HG02885 (cell line): ENCODE data around the gene CHTF18.

Experiments
- ATAC-seq: cut with Tn5 transposase; IDR thresholded peaks from one replicate; pipeline ENCODE4 v1.9.1; 2021; ENCODE audit warnings: mild to moderate bottlenecking; ENCODE audit not compliant: unreplicated experiment, poor library complexity

Gene CHTF18

DNA sequence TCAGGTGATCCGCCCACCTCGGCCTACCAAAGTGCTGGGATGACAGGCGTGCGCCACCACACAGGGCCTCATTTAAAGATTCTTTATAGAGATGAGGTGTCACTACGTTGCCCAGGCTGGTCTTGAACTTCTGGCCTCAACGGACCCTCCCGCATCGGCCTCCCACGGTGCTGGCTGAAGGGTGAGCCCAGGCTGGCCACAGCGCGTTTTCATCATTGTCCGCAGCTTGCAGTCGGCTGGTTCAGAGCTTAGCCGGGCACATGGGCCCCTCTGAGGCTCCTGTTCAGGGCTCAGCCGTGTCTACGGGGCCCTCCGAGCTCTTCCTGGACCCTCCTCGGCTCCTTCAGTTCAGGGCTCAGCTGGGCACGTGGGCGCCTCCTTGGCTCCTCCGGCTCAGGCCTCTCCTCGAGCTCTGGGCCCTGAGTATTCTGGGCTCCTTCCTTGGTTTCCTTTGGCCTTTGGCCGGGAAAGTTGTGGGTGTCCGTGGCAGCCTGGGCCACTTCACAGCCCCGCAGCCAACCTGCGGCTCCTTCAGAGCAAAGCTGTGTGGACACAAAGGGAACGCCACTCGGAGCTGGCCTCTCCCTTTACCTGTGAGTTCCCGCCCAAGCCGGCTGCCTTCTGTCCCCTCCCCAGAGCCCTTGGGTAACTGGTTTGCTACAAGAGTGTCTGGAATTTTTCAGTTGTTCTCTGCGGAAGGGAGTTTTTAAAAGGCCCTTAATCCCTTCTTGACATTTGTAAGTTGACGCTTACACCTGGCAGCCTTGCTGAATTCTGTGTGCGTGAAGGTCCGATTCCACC, 29.1 kb upstream of the CHTF18 start:
- ATAC-seq = no peak

DNA sequence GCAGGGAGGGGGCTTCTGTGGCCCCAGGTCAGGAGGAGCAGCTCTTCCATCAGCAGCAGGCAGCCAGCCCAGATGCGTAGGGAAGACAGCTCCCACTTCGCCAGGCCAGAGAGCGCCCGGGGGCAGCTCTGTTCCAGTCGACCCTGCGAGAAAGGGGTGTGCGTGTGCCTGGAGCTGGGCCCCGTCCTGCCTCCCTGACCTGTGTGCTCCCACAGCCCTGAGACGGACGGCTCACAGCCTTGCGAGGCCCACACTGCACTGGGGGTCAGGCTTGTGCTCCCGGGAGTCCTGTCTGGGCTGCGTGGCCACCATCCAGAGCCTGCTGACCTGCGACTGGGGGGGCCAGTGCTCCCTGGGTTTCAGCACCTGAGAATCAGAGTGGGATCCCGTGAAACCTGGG, 28.4 kb upstream of the CHTF18 start:
- ATAC-seq = no peak

- ATAC-seq = no peak
Measured at GRCh38 chr16:760545-761343, 27.7 kb upstream of the CHTF18 start, which contains the start of gene MSLN. Gene MSLN (plus strand): TSS chr16:760734. CDS start chr16:762681, 1,947 bp downstream.

DNA sequence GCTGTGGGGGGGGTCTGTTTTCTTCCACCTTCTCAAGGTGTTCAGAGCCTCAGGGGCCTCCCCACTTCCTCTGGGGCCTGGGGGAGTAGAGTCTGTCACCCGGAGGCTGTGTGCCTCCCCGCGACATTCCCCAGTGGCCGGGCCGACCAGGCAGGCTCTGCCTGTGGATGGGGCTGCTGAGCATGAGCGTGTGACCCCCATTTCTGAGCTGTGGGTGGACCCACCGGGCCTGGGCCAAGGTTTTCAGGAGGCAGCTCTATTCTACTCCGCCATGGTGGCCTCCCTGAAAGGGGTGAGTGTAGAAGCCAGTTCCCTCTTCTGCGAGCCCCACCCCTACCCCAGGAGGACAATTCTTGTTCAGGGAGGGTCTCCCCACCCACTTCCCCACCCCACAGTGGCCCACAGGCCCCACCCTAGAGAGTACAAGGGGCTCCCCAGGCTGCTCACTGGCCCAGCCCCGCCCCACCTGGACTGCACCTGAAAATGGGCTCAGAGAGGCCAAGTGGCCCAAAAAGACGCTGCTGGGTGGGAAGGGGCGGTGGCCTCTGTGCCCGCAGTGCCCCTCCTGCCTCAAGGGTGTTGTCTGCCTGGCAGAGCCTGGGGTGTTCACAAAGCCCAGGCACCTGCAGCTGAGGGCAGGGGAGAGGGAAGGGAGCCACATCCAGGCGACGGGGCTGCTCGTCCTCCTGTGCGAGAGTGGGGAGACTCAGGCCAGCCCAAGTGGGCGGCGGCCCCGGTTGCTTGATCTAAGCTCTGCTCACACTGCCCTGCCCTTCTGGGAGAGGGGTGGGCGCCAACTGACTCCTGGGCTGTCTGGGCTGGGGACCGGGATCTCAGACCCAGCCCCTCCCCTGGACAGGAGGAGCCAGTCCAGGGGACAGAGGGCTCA, 26.6 kb upstream of the CHTF18 start:
- ATAC-seq = no peak

DNA sequence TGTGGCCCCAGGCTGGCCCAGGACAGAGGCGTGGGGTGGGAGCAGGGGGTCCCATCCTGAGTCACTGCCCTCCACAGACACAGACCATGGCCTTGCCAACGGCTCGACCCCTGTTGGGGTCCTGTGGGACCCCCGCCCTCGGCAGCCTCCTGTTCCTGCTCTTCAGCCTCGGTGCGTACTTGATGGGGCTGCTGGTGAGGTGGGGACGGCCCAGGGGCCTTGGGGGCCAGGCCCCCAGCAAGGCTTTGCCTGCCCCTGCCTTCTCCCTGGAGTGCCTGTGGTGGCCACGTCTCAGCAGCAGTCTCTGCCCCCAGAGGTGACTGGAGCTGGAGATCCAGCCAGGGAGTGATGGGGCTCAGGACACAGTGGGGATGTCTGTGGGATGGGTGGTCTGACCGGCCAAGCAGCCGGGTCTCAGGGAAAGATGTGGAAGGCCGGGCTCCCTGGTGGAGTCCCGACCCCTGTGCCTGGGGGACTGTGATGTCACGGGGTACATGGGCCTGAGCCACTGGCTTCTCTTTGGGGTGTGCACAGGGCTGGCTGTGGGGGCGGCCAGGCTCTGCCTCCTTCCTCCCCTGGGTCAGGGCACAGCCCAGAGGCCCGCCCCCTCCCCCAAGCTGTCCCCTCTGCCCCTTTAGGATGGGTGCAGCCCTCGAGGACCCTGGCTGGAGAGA, 25.7 kb upstream of the CHTF18 start:
- no peak for ATAC-seq

- no peak for ATAC-seq
Measured at GRCh38 chr16:763369-764183, 24.8 kb upstream of the CHTF18 start.

DNA sequence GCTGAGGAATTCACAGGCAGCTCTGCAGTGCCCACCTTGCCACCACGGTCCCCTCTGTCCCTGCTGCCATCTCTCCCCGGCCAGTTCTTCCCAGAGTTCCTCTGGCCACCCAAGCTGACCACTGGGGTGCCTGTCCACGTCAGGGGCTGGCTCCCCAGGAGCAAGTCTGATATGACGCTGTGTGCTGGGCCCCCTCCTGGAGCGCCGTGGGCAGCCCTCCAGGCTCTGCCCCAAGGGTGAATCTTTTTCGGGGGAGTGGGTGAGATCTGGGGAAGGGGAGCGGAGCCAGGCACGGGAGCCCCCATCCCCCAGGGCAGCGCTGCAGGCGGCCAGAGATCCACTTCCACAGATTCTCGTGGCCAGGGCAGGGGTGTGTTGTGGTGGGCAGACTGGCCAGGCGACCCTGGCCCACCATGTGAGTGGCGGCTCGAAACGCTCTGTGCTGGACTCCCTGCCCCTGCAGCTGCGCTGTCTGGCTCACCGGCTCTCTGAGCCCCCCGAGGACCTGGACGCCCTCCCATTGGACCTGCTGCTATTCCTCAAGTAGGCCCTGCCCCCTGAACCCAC, 24.2 kb upstream of the CHTF18 start:
- no peak for ATAC-seq

- no peak for ATAC-seq
Measured at GRCh38 chr16:764848-765487, 23.5 kb upstream of the CHTF18 start.

GRCh38 chr16:765488-765865, 22.9 kb upstream of the CHTF18 start:
- ATAC-seq = no peak

DNA sequence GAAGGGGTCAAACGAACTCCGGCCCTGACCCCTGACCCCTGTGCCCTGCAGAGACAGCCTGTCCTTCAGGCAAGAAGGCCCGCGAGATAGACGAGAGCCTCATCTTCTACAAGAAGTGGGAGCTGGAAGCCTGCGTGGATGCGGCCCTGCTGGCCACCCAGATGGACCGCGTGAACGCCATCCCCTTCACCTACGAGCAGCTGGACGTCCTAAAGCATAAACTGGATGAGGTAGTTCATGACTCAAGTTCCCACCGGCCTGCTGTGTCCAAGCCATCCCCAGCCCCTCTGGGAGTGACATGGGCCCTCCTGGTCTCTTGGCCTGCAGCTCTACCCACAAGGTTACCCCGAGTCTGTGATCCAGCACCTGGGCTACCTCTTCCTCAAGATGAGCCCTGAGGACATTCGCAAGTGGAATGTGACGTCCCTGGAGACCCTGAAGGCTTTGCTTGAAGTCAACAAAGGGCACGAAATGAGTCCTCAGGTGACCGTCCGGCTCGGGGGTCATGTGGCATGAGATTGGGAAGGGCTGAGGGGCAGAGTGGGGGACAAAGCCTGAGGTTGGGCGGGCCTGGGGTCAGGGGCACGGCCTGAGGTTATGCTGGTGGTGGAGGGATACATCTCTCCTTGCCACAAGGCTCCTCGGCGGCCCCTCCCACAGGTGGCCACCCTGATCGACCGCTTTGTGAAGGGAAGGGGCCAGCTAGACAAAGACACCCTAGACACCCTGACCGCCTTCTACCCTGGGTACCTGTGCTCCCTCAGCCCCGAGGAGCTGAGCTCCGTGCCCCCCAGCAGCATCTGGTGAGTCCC, 22.2 kb upstream of the CHTF18 start:
- no peak for ATAC-seq

DNA sequence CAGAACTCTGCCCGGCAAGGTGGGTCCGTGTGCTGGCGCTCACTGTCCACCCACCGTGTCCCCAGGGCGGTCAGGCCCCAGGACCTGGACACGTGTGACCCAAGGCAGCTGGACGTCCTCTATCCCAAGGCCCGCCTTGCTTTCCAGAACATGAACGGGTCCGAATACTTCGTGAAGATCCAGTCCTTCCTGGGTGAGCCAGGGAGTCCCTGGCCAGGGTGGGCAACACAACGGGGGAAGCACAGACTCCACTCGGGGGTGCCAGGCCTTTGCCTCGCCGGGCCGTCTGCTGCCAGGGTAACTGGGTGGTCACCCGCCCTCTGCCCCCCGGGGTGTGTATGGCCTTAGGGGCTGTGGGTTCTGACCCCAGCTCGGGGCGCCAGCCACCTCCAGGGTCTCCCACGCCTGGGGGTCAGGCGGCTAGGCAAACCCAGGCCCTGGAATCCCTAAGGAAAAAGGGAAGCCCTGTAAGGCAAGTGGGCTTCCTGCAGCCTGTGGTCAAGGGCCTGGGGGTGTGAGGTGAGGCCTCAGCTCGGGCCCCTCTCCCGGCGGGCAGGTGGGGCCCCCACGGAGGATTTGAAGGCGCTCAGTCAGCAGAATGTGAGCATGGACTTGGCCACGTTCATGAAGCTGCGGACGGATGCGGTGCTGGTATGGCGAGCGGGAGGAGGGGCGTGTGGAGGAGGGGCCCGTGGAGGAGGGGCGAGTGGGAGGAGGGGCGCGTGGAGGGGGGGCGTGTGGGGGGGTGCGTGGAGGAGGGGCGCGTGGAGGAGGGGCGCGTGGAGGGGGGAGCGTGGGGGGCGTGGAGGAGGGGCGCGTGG, 21.4 kb upstream of the CHTF18 start:
- ATAC-seq = no peak

GRCh38 chr16:767743-768235, 20.6 kb upstream of the CHTF18 start:
- ATAC-seq = no peak

- no peak for ATAC-seq
Measured at GRCh38 chr16:768428-768827, 20.0 kb upstream of the CHTF18 start.

- no peak for ATAC-seq
Measured at GRCh38 chr16:769184-769784, 19.1 kb upstream of the CHTF18 start.

- ATAC-seq = no peak
Measured at GRCh38 chr16:769934-770333, 18.5 kb upstream of the CHTF18 start.

- no peak for ATAC-seq
Measured at GRCh38 chr16:770411-770810, 18.0 kb upstream of the CHTF18 start.
